ENCODE results near the gene PPP6R2. TPM values are rescaled to one million over a fixed set of nuclear protein-coding genes. Genes with fewer than 3 reads are reported as not detected.

The PPP6R2 gene
- total RNA-seq, 6 experiments from 2014 or later, result 38.3 to 80.3 (median 54.4) TPM

- DNase-seq, result no peak
- H3K27ac ChIP-seq, result peak overlapping the region; percentile 60 to 89 (median 73)
- no peaks in the 10 kb centered on the region for H3K27me3 ChIP-seq
- H3K4me3 ChIP-seq, result peak overlapping the region; percentile 71 to 91 (median 88)
- intact Hi-C loops (cut with DNase I), result no loop called here
- peak in 2 of 4 donors; percentile 0 to 10 for ATAC-seq
- no peaks in the 10 kb centered on the region for H3K36me3 ChIP-seq
- H3K4me1 ChIP-seq, result peaks cover 0 to 50% (median 22%) of the 10 kb centered on the region in 4 donors
- WGBS (ENCODE audit: insufficient coverage, low coverage, low lambda C conversion rate, missing lambda C conversion rate), result 41% methylated on average over 4 of the region's 14 CpGs
- TF ChIP-seq POLR2A (IDR thresholded peaks at IDR 0.05), result no peak
- TF ChIP-seq, protein P1, sequence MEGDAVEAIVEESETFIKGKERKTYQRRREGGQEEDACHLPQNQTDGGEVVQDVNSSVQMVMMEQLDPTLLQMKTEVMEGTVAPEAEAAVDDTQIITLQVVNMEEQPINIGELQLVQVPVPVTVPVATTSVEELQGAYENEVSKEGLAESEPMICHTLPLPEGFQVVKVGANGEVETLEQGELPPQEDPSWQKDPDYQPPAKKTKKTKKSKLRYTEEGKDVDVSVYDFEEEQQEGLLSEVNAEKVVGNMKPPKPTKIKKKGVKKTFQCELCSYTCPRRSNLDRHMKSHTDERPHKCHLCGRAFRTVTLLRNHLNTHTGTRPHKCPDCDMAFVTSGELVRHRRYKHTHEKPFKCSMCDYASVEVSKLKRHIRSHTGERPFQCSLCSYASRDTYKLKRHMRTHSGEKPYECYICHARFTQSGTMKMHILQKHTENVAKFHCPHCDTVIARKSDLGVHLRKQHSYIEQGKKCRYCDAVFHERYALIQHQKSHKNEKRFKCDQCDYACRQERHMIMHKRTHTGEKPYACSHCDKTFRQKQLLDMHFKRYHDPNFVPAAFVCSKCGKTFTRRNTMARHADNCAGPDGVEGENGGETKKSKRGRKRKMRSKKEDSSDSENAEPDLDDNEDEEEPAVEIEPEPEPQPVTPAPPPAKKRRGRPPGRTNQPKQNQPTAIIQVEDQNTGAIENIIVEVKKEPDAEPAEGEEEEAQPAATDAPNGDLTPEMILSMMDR (IDR thresholded peaks at IDR 0.05), result no peak
- no peaks in the 10 kb centered on the region for H3K9me3 ChIP-seq
Measured at GRCh38 chr22:50305393-50305922, 37.7 kb upstream of the PPP6R2 start.

- DNase-seq, result peak; percentile 86 to 90 (median 89)
- peak; percentile 47 to 63 (median 56) for ATAC-seq
- no peaks in the 10 kb centered on the region for H3K27me3 ChIP-seq
- WGBS (ENCODE audit: insufficient coverage, low coverage, low lambda C conversion rate, missing lambda C conversion rate), result 1% methylated on average over 10 of the region's 21 CpGs
- intact Hi-C loops (cut with DNase I), result no loop called here
- no peaks in the 10 kb centered on the region for H3K36me3 ChIP-seq
- H3K9me3 ChIP-seq, result no peaks in the 10 kb centered on the region
- H3K4me3 ChIP-seq, result peak overlapping the region; percentile 71 to 91 (median 88)
- H3K27ac ChIP-seq, result peak overlapping the region; percentile 60 to 89 (median 73)
- H3K4me1 ChIP-seq, result peaks cover 0 to 46% (median 19%) of the 10 kb centered on the region in 4 donors
- TF ChIP-seq, protein P1 (IDR thresholded peaks at IDR 0.05), result no peak
- TF ChIP-seq POLR2A (IDR thresholded peaks at IDR 0.05), result no peak
Measured at GRCh38 chr22:50305923-50306566, 37.1 kb upstream of the PPP6R2 start.

GRCh38 chr22:50306753-50307749, 36.1 kb upstream of the PPP6R2 start, which contains the start of gene PLXNB2:
PLXNB2 (minus strand) TSS chr22:50307646; CDS start chr22:50290584, 17,062 bp downstream.
- peak; percentile 40 for TF ChIP-seq POLR2A (IDR thresholded peaks at IDR 0.05)
- TF ChIP-seq, protein P1 (IDR thresholded peaks at IDR 0.05), result no peak
- no peaks in the 10 kb centered on the region for H3K9me3 ChIP-seq
- ATAC-seq, result peak; percentile 32 to 70 (median 66)
- peak; percentile 82 to 85 (median 84) for DNase-seq
- intact Hi-C loops (cut with DNase I), result no loop called here
- peak within 1 kb of the TSS; percentile 71 to 91 (median 88) for H3K4me3 ChIP-seq
- 2% methylated on average over 21 of the region's 105 CpGs for WGBS (ENCODE audit: insufficient coverage, low coverage, low lambda C conversion rate, missing lambda C conversion rate)
- H3K36me3 ChIP-seq, result no peaks in the 10 kb centered on the region
- no peaks in the 10 kb centered on the region for H3K27me3 ChIP-seq
- peak within 1 kb of the TSS; percentile 65 to 89 (median 73) for H3K27ac ChIP-seq
- peaks cover 0 to 36% (median 16%) of the 10 kb centered on the region in 4 donors for H3K4me1 ChIP-seq

GRCh38 chr22:50307890-50308596, 35.1 kb upstream of the PPP6R2 start:
- peaks cover 0 to 28% (median 12%) of the 10 kb centered on the region in 4 donors for H3K4me1 ChIP-seq
- no peak for TF ChIP-seq POLR2A (IDR thresholded peaks at IDR 0.05)
- TF ChIP-seq, protein P1 (IDR thresholded peaks at IDR 0.05), result no peak
- H3K27ac ChIP-seq, result peak overlapping the region; percentile 40 to 73 (median 65)
- no peaks in the 10 kb centered on the region for H3K36me3 ChIP-seq
- no peaks in the 10 kb centered on the region for H3K9me3 ChIP-seq
- no peaks in the 10 kb centered on the region for H3K27me3 ChIP-seq
- WGBS (ENCODE audit: insufficient coverage, low coverage, low lambda C conversion rate, missing lambda C conversion rate), result 7% methylated on average over 2 of the region's 19 CpGs
- intact Hi-C loops (cut with DNase I), result no loop called here
- H3K4me3 ChIP-seq, result no peak overlapping the region
- DNase-seq, result peak in 2 of 3 donors; percentile 42 to 60
- no peak for ATAC-seq
